GM12865 (cell line): ENCODE results near the gene SPSB4.
"Not testable (repeated sequence)": the region's sequence is repeated elsewhere in the genome, so short reads cannot be mapped to it uniquely, and the experiment has no call there.

ENCODE experiments used
- DNase-seq: peaks from one replicate; pipeline ENCODE4 v3.0.0; 2010; ENCODE audit warnings: low read depth
- H3K4me3 ChIP-seq: 2 replicates; pipeline ENCODE4 v1.5.1; 2011; ENCODE audit warnings: mild to moderate bottlenecking, low read depth, low read length, control low read depth
- CTCF ChIP-seq: IDR thresholded peaks from 2 replicates; pipeline ENCODE4 v1.5.1; 2011; ENCODE audit warnings: low read length, control low read depth, low read depth, inconsistent platforms; ENCODE audit not compliant: insufficient read depth; ENCODE audit errors: missing control alignments

Gene SPSB4

GRCh38 chr3:141115789-141116541, 64.8 kb downstream of the SPSB4 start:
- TF ChIP-seq CTCF = no peak
- DNase-seq = no peak
- H3K4me3 ChIP-seq = no peak overlapping the region

GRCh38 chr3:141116721-141117120, 65.6 kb downstream of the SPSB4 start:
- no peak overlapping the region for H3K4me3 ChIP-seq
- TF ChIP-seq CTCF = no peak
- no peak for DNase-seq

- not testable (repeated sequence) for H3K4me3 ChIP-seq, DNase-seq
Measured at GRCh38 chr3:141117982-141118381, 66.8 kb downstream of the SPSB4 start.

GRCh38 chr3:141122455-141123030, 71.4 kb downstream of the SPSB4 start:
- DNase-seq = no peak
- TF ChIP-seq CTCF = no peak

GRCh38 chr3:141123677-141124410, 72.7 kb downstream of the SPSB4 start:
- no peak for DNase-seq
- TF ChIP-seq CTCF = no peak
- H3K4me3 ChIP-seq = no peak overlapping the region

More at GRCh38 chr3:141122455-141123030, 71.4 kb downstream of the SPSB4 start:
- no peak overlapping the region for H3K4me3 ChIP-seq

- DNase-seq = no peak
- no peak for TF ChIP-seq CTCF
- no peak overlapping the region for H3K4me3 ChIP-seq
Measured at GRCh38 chr3:141124715-141125114, 73.6 kb downstream of the SPSB4 start.

GRCh38 chr3:141125351-141125750, 74.2 kb downstream of the SPSB4 start:
- no peak for DNase-seq
- H3K4me3 ChIP-seq = no peak overlapping the region
- TF ChIP-seq CTCF = no peak
